ENCODE results near the gene TMEM231. TPM values are rescaled to one million over a fixed set of nuclear protein-coding genes. Genes with fewer than 3 reads are reported as not detected.

TMEM231 gene
- total and polyA plus RNA-seq, 9 of the 15 experiments (the other 6 are each of a cell fraction or from before 2014, with no cell fraction given): 1.6 to 27.6 (median 9.1) TPM

GRCh38 chr16:75565640-75566039 lies 9.6 kb upstream of the TMEM231 start (continued):
- TF ChIP-seq POLR2G (IDR thresholded peaks at IDR 0.05; ENCODE audit: low read depth, low read length) (no peak), SUPT5H (IDR thresholded peaks at IDR 0.05) (no peak), SMAD4 (CRISPR knock-in tag; conservative IDR thresholded peaks at IDR 0.05) (no peak), JUN (IDR thresholded peaks at IDR 0.05; ENCODE audit: borderline replicate concordance, low read depth, low read length) (no peak), JUN (CRISPR knock-in tag; IDR thresholded peaks at IDR 0.05; ENCODE audit: borderline replicate concordance) (no peak), DPF2 (IDR thresholded peaks at IDR 0.05) (peak; percentile 58; the same call in 1 of the 2 replicates), CBFA2T3 (IDR thresholded peaks at IDR 0.05) (0 out of 2 replicates have a peak, but pooled peaks have one; percentile 17), ZNF785 (CRISPR knock-in tag; IDR thresholded peaks at IDR 0.05) (no peak), ARID2 (IDR thresholded peaks at IDR 0.05) (no peak), CTCFL (IDR thresholded peaks at IDR 0.05; ENCODE audit: borderline replicate concordance, insufficient read depth, low read depth, low read length, poor library complexity, severe bottlenecking) (no peak), HMGN3 (IDR thresholded peaks at IDR 0.05; ENCODE audit: borderline replicate concordance, extremely low read depth, insufficient read length, low read depth, low read length) (no peak), CHD1 (IDR thresholded peaks at IDR 0.05; ENCODE audit: low read length) (no peak), CCNT2 (IDR thresholded peaks at IDR 0.05; ENCODE audit: borderline replicate concordance, extremely low read depth, insufficient read length, low read depth, low read length) (no peak), HDGF (IDR thresholded peaks at IDR 0.05) (no peak), BRD4 (IDR thresholded peaks at IDR 0.05) (no peak), ZNF253 (CRISPR knock-in tag; conservative IDR thresholded peaks at IDR 0.05) (no peak), ZBTB7A (IDR thresholded peaks at IDR 0.05; ENCODE audit: borderline replicate concordance, control insufficient read depth, low read depth, low read length) (no peak), ZNF311 (CRISPR knock-in tag; IDR thresholded peaks at IDR 0.05) (no peak), ID3 (CRISPR knock-in tag; IDR thresholded peaks at IDR 0.05) (no peak), ID3 (tag; IDR thresholded peaks at IDR 0.05) (no peak), ZNF174 (CRISPR knock-in tag; IDR thresholded peaks at IDR 0.05) (no peak), MEF2D (tag; conservative IDR thresholded peaks at IDR 0.05; ENCODE audit: low read depth) (no peak), TFAM (CRISPR knock-in tag; conservative IDR thresholded peaks at IDR 0.05) (no peak), TRIM24 (IDR thresholded peaks at IDR 0.05) (0 out of 4 replicates have a peak, but pooled peaks of 1 of the 2 experiments have one; percentile 11), KLF10 (CRISPR knock-in tag; IDR thresholded peaks at IDR 0.05) (no peak), ZNF696 (CRISPR knock-in tag; conservative IDR thresholded peaks at IDR 0.05) (no peak)
- TF ChIP-seq, protein P1, sequence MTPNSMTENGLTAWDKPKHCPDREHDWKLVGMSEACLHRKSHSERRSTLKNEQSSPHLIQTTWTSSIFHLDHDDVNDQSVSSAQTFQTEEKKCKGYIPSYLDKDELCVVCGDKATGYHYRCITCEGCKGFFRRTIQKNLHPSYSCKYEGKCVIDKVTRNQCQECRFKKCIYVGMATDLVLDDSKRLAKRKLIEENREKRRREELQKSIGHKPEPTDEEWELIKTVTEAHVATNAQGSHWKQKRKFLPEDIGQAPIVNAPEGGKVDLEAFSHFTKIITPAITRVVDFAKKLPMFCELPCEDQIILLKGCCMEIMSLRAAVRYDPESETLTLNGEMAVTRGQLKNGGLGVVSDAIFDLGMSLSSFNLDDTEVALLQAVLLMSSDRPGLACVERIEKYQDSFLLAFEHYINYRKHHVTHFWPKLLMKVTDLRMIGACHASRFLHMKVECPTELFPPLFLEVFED (CRISPR knock-in tag; conservative IDR thresholded peaks at IDR 0.05): no peak
- TF ChIP-seq, protein P2, sequence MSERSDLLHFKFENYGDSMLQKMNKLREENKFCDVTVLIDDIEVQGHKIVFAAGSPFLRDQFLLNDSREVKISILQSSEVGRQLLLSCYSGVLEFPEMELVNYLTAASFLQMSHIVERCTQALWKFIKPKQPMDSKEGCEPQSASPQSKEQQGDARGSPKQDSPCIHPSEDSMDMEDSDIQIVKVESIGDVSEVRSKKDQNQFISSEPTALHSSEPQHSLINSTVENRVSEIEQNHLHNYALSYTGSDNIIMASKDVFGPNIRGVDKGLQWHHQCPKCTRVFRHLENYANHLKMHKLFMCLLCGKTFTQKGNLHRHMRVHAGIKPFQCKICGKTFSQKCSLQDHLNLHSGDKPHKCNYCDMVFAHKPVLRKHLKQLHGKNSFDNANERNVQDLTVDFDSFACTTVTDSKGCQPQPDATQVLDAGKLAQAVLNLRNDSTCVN (CRISPR knock-in tag; IDR thresholded peaks at IDR 0.05): peak; percentile 76; the same call in 1 of the 2 replicates
